NCI-H1105 treated with DMSO at 0.1 percent for 48 hours (cell line): ENCODE measurements around the gene CLSTN2.

Experiments
- DNase-seq: peaks from one replicate; lab custom pipeline; 2025; lab: John Stamatoyannopoulos, UW

CLSTN2 gene

DNA sequence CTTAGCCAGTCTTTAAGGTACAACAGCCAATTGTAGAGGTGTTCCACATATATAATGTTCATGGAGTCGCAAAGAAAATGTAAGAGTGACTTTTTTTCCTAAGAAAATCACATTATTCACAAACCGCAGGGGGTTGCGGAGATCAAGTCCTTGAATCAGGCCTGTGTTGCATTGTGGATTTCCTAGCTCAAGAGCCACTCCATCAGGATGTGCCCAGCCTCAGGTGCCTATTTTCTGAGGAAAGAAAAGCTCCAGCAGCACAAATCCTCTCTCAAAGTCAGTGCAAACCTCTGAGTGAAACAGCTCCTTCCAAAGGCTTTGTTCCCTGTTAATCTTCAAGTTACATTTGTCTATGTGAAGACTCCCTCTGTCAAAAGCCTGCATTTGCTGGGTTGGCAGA is 349.4 kb downstream of the CLSTN2 start:
- no peak for DNase-seq

DNA sequence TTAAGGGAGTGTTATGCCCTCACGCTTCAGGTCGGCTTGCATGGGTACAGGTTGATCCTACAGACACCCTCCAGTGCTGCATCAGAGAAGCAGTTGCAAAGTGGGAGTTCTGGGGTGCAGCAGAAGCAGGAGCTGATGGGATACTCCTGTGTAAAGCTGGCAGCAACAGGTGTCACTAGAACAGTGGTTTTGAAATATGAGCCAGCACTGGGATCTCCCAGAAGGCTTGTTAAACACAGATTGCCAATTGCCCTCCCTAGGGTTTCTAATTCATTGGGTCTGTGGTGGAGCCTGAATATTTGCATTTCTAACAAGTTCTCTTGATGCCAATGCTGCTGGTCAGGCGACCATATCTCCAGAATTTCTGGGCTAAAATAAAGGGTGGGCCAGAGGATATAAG is 350.4 kb downstream of the CLSTN2 start:
- peak; percentile 16 for DNase-seq

DNA sequence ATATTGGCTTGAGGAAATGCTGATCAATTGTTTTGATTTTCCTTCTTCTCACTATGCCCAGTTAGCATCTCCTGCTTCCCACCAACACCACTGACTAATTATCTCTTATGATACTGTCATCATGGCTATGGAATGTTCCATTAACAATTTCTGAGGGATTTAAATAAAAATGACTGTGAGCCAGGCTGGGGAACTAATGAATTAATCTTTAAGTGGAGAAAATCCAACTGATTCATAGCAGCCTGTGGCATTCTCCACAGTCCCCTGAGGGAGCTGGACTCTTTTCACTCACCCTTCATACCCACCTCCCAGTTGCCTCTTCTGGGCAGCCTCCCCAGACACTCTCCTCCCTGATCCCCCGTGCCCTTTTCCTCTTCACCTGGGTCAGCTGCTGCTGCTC is 353.6 kb downstream of the CLSTN2 start:
- DNase-seq: no peak

DNA sequence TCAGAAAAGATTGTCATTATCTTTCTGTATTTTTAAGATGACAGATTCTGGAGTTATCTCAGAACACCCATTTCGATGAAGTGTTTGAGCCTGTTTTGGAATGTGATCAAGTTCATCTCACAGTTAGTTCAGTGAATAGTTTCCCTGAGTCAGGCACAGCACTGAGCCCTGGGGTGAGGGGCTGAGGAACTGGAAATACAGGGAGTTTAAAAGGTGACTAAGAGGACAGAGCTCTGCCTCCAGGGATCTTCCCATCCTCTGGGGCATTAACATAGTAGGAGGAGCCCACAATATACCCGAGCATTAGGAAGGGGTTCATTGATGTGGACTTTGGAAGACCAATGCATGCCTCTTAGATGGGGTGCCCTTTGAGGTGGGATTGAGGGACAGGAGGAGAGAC is 355.1 kb downstream of the CLSTN2 start:
- no peak for DNase-seq

DNA sequence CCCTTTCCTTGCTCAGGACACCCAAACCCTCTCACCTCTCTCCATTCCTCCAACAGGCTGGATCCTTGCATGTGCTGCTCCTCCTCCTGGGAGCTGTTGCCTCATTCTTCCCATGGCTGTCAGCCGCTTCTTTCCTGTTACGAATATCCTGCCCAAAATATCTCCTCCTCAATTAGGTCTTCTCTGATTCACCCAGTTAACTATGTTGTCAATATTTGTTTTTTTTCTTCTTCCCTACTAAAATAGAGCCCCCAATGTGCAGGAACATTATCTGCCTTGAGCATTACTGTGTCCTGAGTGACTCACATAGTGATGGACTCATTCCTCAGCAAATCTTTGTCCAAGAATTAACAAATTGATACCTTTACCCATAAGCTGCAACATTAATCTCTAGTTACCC is 357.2 kb downstream of the CLSTN2 start:
- DNase-seq: no peak

DNA sequence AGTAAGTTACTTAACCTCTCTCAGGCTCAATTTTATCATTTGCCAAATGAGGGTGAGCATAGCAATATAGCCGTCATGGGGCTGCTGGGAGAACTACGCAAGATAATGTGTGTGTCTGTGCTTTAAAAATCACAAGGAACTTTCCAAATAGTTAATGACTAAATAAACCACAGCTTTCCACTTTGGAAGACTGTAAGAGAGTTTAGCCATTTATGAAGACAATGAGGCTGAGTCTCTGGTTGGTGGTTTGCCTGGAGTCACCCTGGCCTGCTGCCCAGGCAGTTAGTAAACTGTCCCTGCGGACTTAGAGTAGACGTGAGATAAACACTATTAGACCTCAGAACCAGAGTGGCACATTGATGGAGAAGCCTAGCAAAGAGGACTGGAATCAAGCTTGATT is 357.7 kb downstream of the CLSTN2 start:
- DNase-seq: peak; percentile 39

DNA sequence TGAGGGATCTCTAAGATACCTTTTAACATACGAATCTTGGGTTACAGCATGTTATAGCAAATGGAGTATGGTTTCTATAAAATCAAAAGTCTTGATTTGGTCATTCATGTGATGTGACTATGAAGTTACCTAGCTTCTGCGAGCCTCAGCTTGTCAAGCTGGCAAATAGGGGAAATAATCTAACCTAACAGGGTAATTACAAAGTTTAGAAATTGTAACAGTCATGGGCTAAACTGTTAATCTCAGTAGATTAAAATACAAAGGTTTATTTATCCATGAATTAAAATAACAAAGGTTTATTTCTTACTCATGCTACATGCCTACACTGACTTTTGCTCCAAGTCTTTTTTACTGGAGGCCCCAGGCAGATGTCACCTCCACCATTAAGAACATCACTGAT is 359.1 kb downstream of the CLSTN2 start:
- no peak for DNase-seq

DNA sequence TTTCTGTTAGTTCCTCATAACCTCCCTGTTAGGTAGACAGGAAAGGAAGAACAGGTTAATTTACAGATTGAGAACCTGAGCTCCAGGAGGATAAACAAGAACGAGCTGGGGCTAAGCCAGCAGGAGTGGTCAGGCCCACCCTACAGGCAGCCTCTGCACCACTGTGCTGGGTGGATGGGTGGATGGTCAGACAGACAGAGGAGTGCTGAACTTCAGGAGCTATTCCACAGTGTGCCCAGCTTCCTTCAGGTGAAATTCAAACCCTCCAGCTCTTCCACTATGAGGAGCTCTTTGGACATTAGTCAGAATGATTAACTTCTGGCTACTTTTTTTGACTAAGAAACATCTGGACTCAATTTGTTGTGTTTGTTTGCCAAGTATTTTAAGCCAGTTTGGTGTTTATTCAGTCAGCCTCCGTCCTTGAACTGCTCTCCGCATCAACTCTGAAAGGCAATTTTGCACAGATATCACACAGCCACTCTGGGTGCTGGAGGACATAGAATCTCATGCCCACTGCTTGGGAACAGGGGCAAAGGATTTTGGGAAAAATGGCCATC is 361.9 kb downstream of the CLSTN2 start:
- DNase-seq: no peak

DNA sequence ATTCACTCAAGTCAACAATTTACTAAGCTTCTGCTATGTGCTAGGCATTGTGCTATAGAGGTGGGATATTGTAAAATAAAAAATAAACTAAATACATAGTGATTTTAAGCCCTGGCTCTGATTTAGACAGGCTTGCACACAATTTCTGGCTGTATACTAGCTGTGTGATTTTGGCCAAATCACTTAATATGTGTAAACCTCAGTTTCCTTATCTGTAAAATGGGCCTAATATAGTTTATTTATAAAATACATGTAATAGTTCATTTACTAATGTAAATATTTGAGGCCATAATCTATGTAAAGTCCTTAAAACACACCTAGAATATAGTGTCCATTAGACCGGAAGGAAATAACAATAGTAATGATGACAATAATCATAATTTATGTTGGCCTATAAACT is 363.1 kb downstream of the CLSTN2 start:
- DNase-seq: no peak

DNA sequence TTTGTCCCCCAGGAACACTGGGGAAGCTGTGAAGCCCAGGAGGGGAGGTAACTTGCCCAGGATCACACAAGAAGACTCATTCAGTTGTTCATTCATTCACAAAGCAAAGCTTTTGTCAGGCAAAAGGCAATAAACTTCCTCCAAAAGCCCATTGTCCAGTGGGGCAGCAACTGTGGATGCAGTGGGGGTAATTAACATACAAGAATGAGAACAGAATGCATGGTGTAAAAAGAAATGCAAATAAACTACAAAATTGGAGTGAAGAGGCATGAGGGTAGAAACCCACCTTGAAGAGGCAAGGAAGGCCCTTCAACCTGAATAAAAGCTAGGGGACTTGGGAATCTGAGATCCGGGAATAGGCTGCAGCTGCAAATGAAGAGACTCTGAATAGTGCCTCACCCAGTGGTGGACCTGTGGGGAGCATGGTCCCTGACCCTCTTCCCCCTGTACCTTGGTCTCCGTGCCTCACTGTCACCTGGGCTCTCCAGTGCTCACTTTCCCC is 363.6 kb downstream of the CLSTN2 start:
- DNase-seq: no peak

DNA sequence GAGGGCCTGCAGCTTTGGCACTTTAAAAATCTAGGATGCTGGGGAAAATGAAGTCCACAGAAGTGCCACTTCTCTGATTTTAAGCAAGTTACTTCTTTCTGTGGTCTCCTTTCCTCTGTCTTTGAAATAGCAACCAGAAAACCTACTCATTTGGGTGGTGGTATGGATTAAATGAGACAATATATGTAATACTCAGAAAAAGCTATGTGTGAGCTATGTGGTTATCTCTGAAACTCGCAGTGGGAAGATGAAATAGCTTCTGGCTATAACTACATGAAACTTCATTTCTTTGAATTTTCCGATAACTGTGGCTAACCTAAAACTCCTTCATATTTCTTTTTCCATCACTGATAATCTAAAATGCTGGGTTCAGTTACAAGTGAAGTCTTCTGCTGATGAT is 368.9 kb downstream of the CLSTN2 start:
- DNase-seq: no peak

DNA sequence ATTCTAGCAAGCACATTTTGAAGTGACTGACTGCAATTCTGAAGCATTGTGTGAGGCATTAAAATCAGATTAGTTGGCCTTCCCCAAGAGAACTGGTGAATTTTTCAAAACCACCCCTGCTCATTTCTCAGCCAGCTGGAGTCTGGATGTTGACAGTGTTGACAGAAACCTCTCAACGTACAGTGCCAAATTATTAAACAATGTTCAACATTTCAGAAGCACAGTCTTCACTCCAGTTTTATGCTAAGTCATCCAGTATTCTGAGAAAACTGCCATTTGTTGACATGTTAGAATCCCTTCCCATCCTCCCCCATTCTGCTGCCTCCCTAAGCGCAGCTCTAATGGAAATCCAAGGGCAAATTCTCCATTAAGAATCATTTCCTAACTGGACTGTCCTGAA is 373.6 kb downstream of the CLSTN2 start:
- DNase-seq: no peak

DNA sequence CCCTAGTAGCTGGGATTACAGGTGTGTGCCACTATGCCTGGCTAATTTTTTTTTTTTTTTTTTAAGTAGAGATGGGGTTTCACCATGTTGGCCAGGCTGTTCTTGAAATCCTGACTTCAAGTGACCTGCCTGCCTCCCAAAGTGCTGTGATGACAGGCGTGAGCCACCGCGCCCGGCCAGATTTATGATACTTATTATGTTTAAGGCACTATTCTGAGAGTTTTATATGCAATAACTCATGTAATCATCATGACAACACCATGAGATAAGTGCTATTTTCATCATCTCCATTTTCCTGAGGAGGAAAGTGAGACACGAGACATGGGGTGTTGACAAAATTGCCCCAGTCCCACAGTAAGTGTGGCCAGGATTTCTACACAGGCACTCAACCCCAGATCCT is 376.4 kb downstream of the CLSTN2 start:
- DNase-seq: no peak

DNA sequence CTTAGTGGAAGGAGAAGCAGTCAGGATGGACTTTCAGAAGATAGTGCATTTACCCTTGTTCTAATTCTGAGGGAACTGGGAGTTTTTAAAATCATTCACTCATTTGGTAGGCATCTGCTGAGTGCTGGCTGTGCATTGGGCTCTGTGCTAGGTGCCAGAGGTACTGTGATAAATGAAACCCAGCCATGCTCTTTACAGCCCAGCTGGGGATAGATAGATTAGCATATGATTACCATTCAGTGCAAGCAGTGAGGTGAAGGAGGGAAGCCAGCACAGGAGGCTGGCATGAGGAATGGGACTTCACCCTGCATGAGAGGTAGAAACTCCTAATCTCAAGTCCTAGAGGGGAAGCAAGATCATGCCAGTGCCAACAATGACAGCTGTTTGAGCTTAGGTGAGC is 381.0 kb downstream of the CLSTN2 start:
- no peak for DNase-seq

DNA sequence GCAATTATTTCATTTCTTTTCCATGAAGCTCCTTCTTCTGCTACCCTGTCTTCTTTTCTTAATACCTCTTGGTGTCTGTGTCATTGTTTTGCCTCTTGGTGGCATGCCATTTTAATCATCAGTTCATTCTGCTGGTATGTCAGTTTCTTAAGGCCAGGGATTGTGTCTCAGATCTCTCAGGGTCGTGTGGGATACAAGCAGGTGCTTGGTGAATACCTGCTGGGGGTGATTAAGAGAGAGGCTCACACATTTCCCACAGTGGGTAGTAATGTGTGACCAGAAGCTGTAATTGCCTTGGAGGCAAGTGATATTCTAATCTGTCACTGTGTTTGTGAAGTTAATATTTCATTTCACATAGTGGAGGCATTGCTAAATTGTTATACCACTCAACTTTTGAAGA is 381.5 kb downstream of the CLSTN2 start:
- no peak for DNase-seq

DNA sequence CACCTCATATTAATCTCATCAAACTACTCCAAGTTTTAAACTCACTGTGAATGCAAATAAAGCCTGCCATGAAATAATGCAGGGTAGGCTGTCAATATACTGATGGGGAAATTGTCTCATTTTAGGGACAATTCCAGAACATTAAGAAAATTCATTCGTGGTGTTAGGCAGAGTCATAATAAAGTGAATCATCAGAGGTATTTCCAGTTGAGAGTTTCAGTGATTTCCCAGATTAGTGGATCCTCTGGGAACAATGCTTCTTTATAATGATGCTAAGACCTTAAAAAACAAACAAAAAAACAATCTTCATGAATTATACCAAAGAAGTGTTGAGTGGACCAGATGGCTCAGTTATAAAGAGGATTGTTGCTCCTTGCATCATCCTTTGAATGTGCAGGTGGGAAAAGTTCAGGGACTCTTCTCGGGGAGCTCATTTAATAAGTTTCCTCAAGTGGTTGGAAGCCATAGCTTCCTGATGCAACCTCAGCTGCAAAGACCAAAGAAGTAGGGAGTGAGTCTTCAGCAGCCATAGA is 381.9 kb downstream of the CLSTN2 start:
- no peak for DNase-seq

DNA sequence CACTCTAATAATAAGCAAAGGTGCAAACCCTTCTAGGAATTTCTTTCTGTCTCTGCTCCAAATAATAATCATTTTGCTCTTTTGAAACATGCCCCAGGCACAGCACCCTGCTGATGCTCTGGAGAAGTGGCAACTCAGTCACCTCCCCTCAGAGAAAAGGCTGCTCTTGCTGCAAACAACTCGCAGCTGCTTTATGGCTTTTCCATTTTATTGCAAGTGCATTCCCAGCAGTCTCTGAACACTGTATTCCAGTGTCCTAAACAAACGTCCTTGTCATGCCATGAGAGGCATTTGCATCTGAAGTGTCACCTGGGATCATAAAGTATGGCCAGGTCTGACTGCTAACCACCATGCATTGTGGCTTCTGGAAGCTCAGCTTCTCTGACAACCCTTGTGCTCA is 384.8 kb downstream of the CLSTN2 start:
- DNase-seq: no peak

DNA sequence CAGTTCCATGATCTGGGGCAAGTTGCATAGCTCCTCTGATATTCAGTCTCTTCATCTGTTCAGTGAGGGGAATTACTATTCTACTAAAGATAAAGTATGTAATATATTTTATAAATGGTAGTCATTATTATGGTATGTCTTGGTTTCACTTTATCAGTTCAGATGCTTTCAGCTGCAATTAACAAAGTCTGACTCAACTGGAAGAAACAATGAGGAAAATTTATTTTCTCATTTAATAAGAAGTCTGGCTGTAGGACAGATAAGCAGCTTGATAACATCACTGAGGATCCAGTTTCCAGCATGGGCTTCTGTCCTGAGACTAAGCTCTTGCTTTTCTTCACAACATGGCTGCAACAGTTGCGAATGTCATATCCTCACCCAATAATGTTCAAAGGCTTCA is 388.6 kb downstream of the CLSTN2 start:
- DNase-seq: no peak

DNA sequence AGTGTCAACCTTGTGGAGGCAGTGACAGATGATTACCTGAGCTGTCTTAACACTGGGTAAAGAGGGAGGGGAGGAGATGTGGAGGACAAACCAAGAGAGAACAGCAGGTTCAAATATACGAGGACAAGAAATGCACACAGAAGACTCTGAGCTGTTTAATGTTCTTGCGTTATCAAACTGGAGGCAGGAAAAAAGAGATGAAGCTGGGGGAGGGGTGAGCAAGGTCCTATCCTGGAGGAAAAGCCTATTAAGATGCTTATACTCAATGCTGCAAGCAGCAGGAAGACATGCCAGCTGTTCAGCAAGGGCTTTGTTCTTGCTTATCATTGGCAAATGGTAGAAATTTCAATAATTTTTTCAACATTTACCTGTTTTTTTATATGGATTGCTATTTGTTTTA is 397.1 kb downstream of the CLSTN2 start:
- DNase-seq: no peak

DNA sequence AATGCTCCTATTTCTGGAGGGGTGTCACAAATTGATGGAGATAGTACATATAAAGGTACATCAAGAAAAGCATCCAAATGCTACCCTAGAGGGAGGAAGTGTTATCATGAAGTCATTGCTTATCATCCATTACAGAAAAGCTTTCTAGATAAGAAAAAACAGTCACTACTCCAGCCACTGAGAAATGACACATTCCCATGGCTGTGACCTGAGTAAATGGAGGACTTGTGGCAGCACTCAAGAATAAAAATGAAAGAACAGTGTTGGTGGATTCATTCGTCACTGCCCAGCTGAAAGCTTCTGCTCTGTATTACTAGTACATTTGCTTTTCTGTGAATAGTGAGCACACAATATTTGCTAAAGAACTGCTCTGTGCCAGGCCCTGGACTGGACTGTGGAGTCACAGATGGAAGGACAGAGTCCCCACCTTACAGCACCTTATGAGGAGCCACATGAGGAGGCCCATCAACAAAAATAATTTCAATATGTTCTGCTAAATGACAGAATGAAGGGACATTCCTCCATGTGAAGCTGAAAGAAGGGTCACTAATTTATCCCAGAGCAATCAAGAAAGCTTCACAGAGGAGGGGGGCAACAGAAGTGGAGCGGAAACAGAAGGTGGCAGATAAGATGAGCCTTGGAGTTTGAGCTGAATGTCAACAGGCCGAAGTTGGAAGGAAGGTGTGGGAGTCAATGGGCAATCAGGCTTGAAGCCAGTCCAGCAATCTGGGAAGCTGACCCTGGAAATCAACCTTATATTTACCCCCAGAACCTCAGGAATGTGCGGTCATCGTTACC is 399.3 kb downstream of the CLSTN2 start:
- DNase-seq: no peak

DNA sequence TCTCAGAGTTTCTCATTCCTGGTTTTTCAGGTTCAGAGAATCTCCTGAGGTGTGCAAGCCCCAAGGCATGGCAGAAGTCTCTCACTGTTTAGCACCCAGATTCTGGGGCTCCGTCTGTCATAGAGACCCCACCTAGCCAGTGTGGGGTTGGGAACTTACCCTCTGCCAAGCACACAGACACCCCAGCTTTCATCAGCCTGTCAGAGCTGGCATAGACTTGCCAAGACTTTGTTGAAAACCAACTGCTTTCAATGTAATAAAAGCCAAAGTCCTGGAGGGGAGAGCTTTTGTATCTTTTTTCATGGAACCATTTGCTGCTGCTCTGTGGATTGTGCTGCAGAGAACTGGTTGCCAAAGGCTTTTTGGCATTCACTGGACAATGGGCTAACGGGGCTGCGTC is 401.5 kb downstream of the CLSTN2 start:
- no peak for DNase-seq

DNA sequence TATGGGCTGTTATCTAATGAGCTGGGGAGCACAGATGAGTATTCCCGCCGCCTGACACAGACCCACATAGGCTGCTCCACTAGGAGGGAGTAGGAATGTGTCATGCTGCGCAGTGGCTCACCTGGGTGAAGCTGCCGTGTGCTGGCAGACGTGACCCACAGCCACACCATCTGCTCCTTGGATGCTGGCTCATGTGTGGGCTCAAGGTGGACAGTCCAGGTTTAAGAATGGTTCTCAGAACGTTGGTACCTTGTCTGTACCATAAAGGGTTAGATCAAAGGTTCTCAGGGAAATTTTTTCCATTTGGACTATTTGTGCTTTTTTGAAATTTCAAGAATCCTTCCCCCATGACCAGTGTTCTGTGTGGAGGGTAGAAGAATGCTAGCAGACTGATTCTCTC is 403.9 kb downstream of the CLSTN2 start:
- DNase-seq: no peak

DNA sequence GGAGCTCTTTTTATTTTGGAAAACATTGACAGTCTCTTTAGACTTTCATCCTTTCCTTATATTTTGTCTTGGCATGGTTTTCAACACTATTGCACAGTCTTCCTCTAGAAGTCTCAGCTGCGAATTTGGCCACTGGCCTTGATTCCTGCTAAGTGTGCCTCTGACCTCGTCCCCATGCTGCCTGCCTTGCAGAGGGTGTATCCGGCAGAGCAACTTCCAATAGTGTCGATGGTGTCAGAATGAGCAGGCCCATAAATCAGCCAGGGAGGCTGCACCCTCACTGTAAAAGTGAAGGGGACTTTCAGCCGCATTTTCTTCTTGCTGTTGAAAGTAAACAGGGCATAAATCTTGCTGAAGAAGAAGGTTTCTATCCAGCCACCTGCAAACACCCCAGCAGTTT is 406.2 kb downstream of the CLSTN2 start:
- DNase-seq: no peak
